HK-2 (cell line): ENCODE measurements around the gene PLXDC2.
"Not testable (repeated sequence)": the region's sequence is repeated elsewhere in the genome, so short reads cannot be mapped to it uniquely, and the experiment has no call there.

Source experiments
- DNase-seq: peaks from one replicate; pipeline ENCODE4 v3.0.0-alpha.2; 2018; ENCODE audit not compliant: unreplicated experiment

Gene PLXDC2

GRCh38 chr10:19816411-19817230 is at the start of gene PLXDC2:
Gene PLXDC2, plus strand, starts transcription at chr10:19816432.
- peak; percentile 40 for DNase-seq

DNA sequence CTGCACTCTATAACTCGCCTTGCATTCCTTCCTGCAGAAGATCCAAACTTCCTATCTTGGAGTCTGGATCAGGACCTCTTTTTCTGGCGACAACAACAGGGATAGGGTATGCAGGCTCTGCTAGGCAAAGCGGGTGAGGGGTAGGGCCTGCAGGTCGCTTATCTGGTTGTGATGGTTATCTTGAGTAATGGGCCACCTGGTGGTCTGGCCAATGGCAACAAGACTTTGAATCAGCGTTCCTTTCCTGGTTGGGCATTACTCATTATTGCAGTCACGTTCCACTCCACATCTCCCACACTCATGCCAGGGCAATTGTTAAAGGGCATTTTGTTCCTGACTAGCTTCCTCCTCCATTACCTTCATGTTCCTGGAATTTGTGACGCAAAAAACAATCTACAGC is 48.4 kb upstream of the PLXDC2 start:
- no peak for DNase-seq

DNA sequence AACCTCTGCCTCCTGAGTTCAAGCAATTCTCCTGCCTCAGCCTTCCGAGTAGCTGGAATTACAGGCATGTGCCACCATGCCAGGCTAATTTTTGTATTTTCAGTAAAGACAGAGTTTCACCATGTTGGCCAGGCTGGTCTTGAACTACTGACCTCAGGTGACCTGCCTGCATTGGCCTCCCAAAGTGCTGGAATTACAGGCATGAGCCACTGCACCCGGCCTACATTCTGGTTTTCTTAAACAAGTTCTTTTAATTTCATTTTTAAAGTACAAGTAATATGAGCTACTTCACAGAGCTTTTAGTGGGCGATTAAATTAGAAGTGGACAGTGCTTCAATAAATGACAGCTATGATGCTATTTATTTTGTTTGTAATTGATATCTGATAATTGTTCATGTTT is 46.4 kb upstream of the PLXDC2 start:
- DNase-seq: not testable (repeated sequence)

DNA sequence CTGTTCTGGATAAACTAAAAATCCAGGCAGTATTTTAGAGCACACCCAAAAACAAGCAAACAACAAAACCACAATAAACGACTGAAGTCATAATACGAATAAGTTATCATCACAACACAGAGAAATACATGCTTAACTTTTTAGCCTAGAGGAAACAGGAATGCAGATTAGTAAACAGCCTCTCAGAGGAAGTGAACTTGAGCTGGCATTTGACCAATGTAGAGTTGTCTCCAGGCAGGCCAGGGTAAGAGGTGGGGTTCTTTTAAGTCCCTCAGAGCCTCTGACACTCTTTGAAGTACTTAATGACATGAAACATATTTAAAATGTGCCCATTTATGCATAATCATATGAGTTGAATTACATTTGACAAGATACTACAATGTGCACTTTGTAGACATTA is 43.3 kb upstream of the PLXDC2 start:
- DNase-seq: no peak

- no peak for DNase-seq
Measured at GRCh38 chr10:19775296-19775695, 40.9 kb upstream of the PLXDC2 start.

- DNase-seq: no peak
Measured at GRCh38 chr10:19777806-19778205, 38.4 kb upstream of the PLXDC2 start.

DNA sequence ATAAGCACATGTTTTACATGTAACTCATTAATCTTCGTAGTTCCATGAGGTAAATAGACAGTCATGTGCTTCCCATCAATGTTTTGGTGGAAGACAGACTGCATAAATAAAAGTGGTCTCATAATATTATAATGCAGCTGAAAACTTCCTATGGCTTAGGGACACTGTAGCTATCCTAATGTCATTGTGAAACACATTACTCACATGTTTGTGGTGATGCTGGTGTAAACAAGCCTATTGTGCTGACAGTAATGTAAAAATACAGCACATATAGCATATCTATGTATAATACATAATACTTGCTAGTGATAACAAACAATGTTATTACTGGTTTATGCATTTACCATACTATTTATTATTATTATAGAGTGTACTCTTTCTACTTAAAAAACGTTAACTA is 37.2 kb upstream of the PLXDC2 start:
- DNase-seq: no peak

DNA sequence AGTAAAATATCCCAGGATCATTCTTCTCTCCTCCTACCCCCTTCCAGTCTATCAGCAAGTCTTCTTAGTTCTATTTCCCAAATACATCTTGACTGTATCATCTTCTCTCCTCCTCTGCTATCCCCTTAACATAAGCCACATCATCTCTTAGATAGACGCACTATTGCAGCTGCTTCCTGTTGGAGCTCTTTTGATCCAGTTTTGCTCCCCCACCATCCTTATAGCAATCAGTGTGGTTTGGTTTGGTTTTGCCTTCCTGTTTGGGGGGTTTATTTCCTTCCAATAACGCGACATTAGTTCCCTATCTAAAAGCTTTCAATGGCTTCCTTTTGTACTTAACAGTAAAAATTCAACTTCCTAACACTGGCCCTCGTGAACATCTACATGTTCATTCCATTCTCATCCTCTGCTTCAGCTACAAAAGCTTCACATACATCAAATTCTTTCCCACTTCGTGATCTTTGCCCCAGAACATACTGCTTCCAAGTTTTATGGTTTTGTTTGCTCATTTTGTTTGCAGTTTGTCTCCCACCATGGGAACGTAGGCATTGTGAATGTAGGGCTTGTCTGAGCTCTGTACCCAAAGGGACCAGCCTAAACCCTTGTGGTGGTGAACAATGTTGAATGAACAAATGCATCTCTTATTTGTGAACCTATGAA is 33.7 kb upstream of the PLXDC2 start:
- DNase-seq: no peak

- DNase-seq: no peak
Measured at GRCh38 chr10:19783721-19784120, 32.5 kb upstream of the PLXDC2 start.

GRCh38 chr10:19785366-19785765 is 30.9 kb upstream of the PLXDC2 start:
- no peak for DNase-seq

DNA sequence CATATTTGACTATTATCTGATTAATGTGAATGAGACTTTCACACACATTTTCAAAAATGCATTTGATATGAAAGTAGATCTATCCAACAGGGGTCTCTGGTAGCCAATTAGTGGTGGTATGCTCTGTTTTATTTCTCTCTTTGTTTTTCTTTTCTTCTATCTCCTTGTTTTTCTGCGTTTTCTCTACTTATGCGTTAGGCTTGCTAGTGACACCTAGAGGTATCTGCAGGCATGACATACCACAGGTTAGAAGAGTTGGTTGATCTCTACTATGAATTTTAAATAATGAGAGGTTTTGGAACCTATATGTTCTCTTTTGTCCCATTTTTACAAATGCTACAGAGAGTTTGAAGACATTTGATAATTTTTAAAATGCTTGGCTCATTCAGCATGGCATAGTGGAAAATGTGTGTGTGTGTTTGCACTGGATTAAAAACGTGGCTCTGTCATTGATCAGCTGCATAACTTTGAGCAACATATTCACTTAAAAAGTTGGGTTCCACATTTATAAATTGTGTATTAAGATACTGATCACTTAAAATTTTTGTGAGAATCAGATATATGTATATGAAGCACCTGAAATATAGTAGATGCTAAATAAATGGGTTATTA is 28.1 kb upstream of the PLXDC2 start:
- no peak for DNase-seq

GRCh38 chr10:19788902-19789301 is 27.3 kb upstream of the PLXDC2 start:
- no peak for DNase-seq

- DNase-seq: no peak
Measured at GRCh38 chr10:19789607-19790006, 26.6 kb upstream of the PLXDC2 start.

DNA sequence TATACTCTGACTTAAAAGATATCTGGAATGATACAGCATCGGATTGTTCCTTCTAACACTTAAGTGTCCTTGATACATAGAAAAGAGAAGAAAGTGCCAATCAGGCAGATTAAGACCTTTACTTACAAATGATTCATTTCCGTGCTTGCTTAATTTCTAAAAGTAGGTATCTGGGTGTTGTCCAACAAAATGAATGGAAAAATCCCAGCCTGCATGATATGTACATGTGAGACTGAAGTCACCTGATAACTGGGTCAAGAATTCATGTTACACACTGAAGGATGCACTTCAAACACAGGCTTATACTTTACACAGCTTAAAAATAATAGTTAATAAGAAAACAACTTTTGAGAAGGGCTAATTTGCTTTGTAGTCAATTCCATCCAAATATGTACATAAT is 25.2 kb upstream of the PLXDC2 start:
- DNase-seq: no peak

DNA sequence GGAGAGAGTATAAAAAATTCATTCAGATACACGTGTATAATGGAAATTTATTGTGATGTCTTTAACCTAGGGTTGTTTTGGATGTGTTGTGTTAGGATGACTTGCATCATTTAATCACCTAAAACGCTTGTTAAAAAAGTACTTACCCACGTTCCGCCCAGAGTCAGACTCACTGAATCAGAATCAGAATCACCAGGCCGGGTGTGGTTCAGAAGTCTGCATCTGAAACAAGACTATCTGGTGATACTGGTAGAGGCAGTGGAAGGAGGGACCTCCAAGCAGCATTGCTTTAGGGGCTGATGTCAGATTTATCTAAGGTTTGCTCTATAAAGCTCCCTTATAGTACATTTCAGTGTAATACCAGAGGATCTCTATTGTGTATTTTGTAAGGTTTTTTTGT is 20.5 kb upstream of the PLXDC2 start:
- no peak for DNase-seq

DNA sequence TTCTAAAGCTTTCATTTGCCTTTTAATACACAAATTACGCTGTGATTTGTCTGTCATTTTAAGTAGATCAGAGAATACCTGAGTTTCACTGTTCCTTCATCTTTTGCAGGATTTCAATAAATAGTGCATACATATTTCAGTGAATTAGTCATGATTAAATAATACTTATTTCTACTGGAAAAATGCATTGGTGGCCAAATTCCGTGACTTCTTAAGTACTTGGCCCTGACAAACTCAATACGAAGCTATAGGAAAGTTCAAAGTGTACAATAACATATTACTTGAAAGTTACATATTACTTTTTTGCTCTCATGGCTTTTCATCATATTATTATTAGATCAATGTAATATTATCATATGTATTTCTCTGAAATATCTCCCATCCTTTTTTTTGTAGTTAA is 16.1 kb upstream of the PLXDC2 start:
- DNase-seq: no peak

- no peak for DNase-seq
Measured at GRCh38 chr10:19801369-19801768, 14.9 kb upstream of the PLXDC2 start.

DNA sequence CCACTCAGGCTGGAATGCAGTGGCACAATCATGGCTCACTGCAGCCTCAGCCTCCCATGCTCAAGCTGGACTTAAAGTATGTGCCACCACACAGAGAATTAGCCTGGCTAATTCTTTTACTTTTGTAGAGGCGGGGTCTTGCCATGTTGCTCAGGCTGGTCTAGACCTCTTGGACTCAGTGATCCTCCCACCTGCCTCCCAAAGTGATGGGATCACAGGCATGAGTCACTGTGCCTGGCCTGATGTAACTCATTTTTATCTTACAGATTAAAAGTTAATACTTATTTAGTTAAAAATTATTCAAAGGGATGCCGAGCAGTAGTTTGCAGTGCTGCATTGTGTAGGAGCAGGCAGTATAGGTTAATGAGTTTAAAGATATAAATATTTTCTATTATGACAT is 12.6 kb upstream of the PLXDC2 start:
- DNase-seq: no peak

GRCh38 chr10:19809481-19809880 is 6.8 kb upstream of the PLXDC2 start:
- DNase-seq: no peak

DNA sequence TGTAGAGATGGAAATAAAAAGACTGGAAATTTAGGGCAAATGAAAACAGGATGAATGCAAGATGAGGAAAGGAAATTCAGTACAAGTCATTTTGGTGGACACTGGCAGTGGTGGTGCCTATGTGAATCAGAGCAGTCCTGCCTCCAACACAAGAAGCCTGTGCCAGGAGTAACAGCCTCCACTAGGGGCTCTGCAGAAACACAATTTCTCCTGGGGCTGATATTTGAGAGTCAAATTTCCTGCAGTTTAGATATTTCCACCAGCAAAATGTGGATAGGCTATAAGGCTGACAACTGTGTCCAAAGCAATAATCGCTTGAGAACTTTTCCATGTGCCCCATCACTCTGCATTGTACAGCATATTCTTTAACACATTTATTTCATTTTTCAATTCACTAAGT is 4.7 kb upstream of the PLXDC2 start:
- DNase-seq: no peak

DNA sequence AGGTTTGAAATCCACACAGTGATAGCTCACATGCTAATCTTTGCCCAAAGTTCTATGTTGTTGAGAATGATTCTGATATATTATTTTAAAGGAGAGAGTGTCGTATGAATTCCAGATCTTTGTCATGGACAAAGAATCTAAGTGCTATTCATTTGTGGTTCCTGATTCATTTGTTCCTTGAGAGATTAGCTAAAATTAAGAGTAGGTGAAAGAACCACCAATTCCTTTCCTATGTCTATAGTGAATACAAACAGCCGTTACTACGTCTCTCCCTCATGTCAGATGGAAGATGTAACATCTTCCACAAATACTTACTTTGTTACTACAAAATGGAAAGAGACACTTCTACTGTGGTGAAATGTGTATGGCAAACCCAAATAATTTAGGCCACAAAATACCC is 3.3 kb upstream of the PLXDC2 start:
- DNase-seq: no peak

DNA sequence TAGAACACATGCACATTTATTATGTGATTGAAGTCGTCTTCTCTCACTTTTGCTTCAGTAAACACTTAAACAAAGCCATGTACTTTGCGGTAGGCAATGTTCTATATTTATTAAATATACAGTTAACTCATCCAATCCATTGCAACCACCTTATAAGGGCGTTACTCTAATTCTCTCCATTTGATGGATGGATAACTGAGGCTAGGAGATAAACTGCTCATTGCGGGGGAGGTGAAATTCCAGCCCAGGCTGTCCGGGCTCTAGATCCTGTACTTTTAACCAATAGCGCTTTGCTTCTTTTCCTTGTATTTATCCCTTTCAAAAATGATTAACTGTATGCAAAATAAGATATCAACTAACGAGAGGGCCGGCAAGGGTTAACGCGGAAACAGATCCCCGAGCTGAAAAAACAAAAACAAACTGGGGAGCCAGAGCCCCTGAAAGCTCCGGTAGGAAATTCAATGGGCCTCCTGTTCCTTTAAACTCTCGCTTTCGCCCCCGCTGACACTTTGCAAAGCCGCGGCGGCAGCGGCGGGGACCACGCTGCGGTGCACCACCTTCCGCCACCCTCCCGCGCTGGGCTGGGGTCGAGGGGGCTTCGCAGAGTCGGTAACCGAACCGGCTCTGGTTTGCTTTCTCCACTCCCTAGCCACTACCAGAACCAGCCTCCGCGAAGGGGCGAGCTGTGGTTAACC is 1.0 kb upstream of the PLXDC2 start:
- no peak for DNase-seq
